ENCODE data around the gene POLR3H. TPM values are rescaled to one million over a fixed set of nuclear protein-coding genes. Genes with fewer than 3 reads are reported as not detected.

Gene POLR3H
- total RNA-seq, 1 experiment from 2014 or later = 47.6 TPM

DNA sequence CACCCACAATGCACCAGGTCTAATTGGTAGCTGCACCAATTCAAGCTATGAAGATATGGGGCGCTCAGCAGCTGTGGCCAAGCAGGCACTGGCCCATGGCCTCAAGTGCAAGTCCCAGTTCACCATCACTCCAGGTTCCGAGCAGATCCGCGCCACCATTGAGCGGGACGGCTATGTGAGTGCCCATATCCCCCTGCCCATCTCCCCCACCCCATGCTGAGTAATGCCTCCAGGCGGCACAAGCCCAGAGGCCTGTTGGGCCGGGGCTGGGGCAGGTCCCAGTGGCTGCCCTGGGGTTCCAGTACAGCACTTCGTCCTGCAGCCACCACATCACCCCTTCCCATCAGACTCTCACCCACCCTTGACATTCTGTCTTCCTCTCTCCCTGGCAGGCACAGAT lies 21.5 kb downstream of the POLR3H start:
- Histone ChIP-seq H3K4me3 (no peak overlapping the region), H3K79me2 (ENCODE audit: low read depth) (0 out of 2 replicates have a peak, but pooled peaks cover 3% of the 10 kb centered on the region), H3K9me3 (ENCODE audit: insufficient read depth, low read depth) (no peaks in the 10 kb centered on the region), H3K9me2 (ENCODE audit: insufficient read depth) (no peaks in the 10 kb centered on the region), H3K4me2 (no peak overlapping the region), H3K4me1 (replicated peaks; ENCODE audit: insufficient read depth) (no peaks in the 10 kb centered on the region), H4K20me1 (ENCODE audit: insufficient read depth) (peaks cover 43% of the 10 kb centered on the region), H3K27me3 (ENCODE audit: insufficient read depth, low read depth) (no peaks in the 10 kb centered on the region), H3K27ac (no peak overlapping the region), H3K36me3 (ENCODE audit: low read depth) (peaks cover 20% of the 10 kb centered on the region), H2AFZ (no peak overlapping the region), H3F3A (ENCODE audit: insufficient read depth, low read depth) (peaks cover 73% of the 10 kb centered on the region)
- BruUV-seq (replicated peaks) = no TSS peak
- CTCF ChIA-PET = no interaction called here
- no peak for DNase-seq
- no peak for TF ChIP-seq CTCF (conservative IDR thresholded peaks at IDR 0.05)
- no peak for TF ChIP-seq EZH2 (IDR thresholded peaks at IDR 0.05; ENCODE audit: low read depth)
- intact Hi-C loops (cut with micrococcal nuclease; ENCODE audit: unreplicated experiment) = no loop called here
- POLR2A ChIA-PET (ENCODE audit: unreplicated experiment) = no interaction called here

GRCh38 chr22:41521126-41521525 lies 23.1 kb downstream of the POLR3H start:
- H3K27ac ChIP-seq = no peak overlapping the region
- ChIA-PET CTCF (no interaction called here), POLR2A (ENCODE audit: unreplicated experiment) (no interaction called here)
- TF ChIP-seq EZH2 (IDR thresholded peaks at IDR 0.05; ENCODE audit: low read depth) (no peak), CTCF (conservative IDR thresholded peaks at IDR 0.05) (no peak)
- no peak for DNase-seq
- no peaks in the 10 kb centered on the region for H3K27me3 ChIP-seq (ENCODE audit: insufficient read depth, low read depth)
- H3K79me2 ChIP-seq (ENCODE audit: low read depth) = 0 out of 2 replicates have a peak, but pooled peaks cover 3% of the 10 kb centered on the region
- H3K9me3 ChIP-seq (ENCODE audit: insufficient read depth, low read depth) = no peaks in the 10 kb centered on the region
- H3K9me2 ChIP-seq (ENCODE audit: insufficient read depth) = no peaks in the 10 kb centered on the region
- peaks cover 7% of the 10 kb centered on the region; the same call in 1 of the 2 replicates for H3K4me1 ChIP-seq (replicated peaks; ENCODE audit: insufficient read depth)
- H4K20me1 ChIP-seq (ENCODE audit: insufficient read depth) = peaks cover 26% of the 10 kb centered on the region
- intact Hi-C loops (cut with micrococcal nuclease; ENCODE audit: unreplicated experiment) = no loop called here
- H2AFZ ChIP-seq = no peak overlapping the region
- H3F3A ChIP-seq (ENCODE audit: insufficient read depth, low read depth) = peaks cover 73% of the 10 kb centered on the region
- peaks cover 13% of the 10 kb centered on the region for H3K36me3 ChIP-seq (ENCODE audit: low read depth)
- no peak overlapping the region for H3K4me3 ChIP-seq
- no peak overlapping the region for H3K4me2 ChIP-seq
- no TSS peak for BruUV-seq (replicated peaks)

DNA sequence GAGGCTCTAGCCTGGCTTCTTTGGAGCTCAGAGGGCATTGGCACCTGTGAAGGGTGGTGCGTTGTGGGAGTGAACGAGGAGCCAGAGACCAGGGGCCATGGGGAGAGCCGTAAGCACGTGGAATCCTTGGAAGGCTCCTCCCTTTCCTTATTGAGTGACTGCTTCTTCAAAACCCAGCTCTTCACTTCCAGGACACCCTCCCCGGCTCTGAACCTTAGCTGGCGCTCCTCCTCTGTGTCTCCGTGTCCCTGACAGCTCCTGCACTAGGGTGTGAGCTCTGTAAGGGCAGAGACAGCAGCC lies 26.3 kb downstream of the POLR3H start:
- no peak for DNase-seq
- ChIA-PET POLR2A (ENCODE audit: unreplicated experiment) (interaction anchor here (0.6 to 0.7 kb wide), 3 partner anchors 38 to 682 kb away, joined by 3 to 5 read pairs (median 5); partner anchors contain the start of gene TOB2), CTCF (interaction anchor here (0.5 to 1.6 kb wide), 9 partner anchors 9 to 627 kb away, joined by 3 to 12 read pairs (median 3); partner anchors contain the start of gene TEF)
- Histone ChIP-seq H3K36me3 (ENCODE audit: low read depth) (0 out of 2 replicates have a peak, but pooled peaks cover 9% of the 10 kb centered on the region), H3K9me2 (ENCODE audit: insufficient read depth) (no peaks in the 10 kb centered on the region), H4K20me1 (ENCODE audit: insufficient read depth) (0 out of 2 replicates have a peak, but pooled peaks cover 8% of the 10 kb centered on the region), H3K4me2 (no peak overlapping the region), H3K27ac (no peak overlapping the region), H3K4me1 (replicated peaks; ENCODE audit: insufficient read depth) (peaks cover 12% of the 10 kb centered on the region), H2AFZ (no peak overlapping the region), H3K27me3 (ENCODE audit: insufficient read depth, low read depth) (no peaks in the 10 kb centered on the region), H3K4me3 (no peak overlapping the region), H3K9me3 (ENCODE audit: insufficient read depth, low read depth) (no peaks in the 10 kb centered on the region), H3F3A (ENCODE audit: insufficient read depth, low read depth) (peaks cover 46% of the 10 kb centered on the region; the same call in 1 of the 2 replicates), H3K79me2 (ENCODE audit: low read depth) (peaks cover 7% of the 10 kb centered on the region)
- no TSS peak for BruUV-seq (replicated peaks)
- TF ChIP-seq CTCF (conservative IDR thresholded peaks at IDR 0.05) = peak; percentile 53; the same call in 1 of the 2 replicates
- no peak for TF ChIP-seq EZH2 (IDR thresholded peaks at IDR 0.05; ENCODE audit: low read depth)
- intact Hi-C loops (cut with micrococcal nuclease; ENCODE audit: unreplicated experiment) = loop anchor here (5.0 to 10.0 kb wide), 2 partner anchors 261 to 333 kb away; no protein-coding TSS in a partner anchor

Measured in PC-9 (cell line).